BJ (cell line): ENCODE results near the gene BRI3BP. TPM values are rescaled to one million over a fixed set of nuclear protein-coding genes. Genes with fewer than 3 reads are reported as not detected.

ENCODE experiments used
- CTCF ChIA-PET: fragments of 350-600 bp; formaldehyde crosslinking; extraction: SDS; loops from one replicate; lab custom pipeline; 2021; ENCODE audit warnings: antibody characterized with exemption, inconsistent platforms; lab: Yijun Ruan, JAX
- POLR2A ChIA-PET: fragments of 300-600 bp; sonication (Branson Sonifier 250); formaldehyde crosslinking; extraction: SDS; loops from one replicate; lab custom pipeline; 2021; ENCODE audit warnings: antibody characterized with exemption; lab: Charles Lee
- DNase-seq: peaks from one replicate; pipeline ENCODE4 v3.0.0-alpha.2; 2011; ENCODE audit warnings: low read depth
- H3K27me3 ChIP-seq: 2 replicates; pipeline ENCODE4 v1.6.0; 2011; ENCODE audit warnings: low read length; ENCODE audit not compliant: control insufficient read depth, insufficient read depth
- H3K36me3 ChIP-seq: 2 replicates; pipeline ENCODE4 v1.5.1; 2011; ENCODE audit warnings: low read length; ENCODE audit not compliant: control insufficient read depth, insufficient read depth
- H3K4me3 ChIP-seq: 2 replicates; pipeline ENCODE4 v1.5.1; 2011; ENCODE audit warnings: low read depth, mild to moderate bottlenecking, control low read depth, low read length
- CTCF ChIP-seq: IDR thresholded peaks from 2 replicates; pipeline ENCODE4 v1.5.1; 2011; ENCODE audit warnings: low read depth, mild to moderate bottlenecking, control low read depth, inconsistent platforms, low read length, moderate library complexity; ENCODE audit not compliant: insufficient read depth
- polyA plus RNA-seq: library from polyadenylated mRNA; depleted of rRNA; stranded (reverse); fragments of >200 nt; gene quantifications from 2 replicates; pipeline ENCODE4 v1.2.3, GENCODE V29; 2011

Gene BRI3BP
- polyA plus RNA-seq, 1 experiment = 1.9 TPM

GRCh38 chr12:124992874-124993625 is 395 bp upstream of the BRI3BP start:
- Histone ChIP-seq H3K4me3 (peak overlapping the region; percentile 45), H3K27me3 (no peaks in the 10 kb centered on the region), H3K36me3 (no peaks in the 10 kb centered on the region)
- no peak for DNase-seq
- TF ChIP-seq CTCF = peak; percentile 24; the same call in 1 of the 2 replicates
- CTCF ChIA-PET = no interaction called here
- POLR2A ChIA-PET = no interaction called here

- H3K27me3 ChIP-seq = no peaks in the 10 kb centered on the region
- no peaks in the 10 kb centered on the region for H3K36me3 ChIP-seq
- H3K4me3 ChIP-seq = peak overlapping the region; percentile 45
- DNase-seq = no peak
- no peak for TF ChIP-seq CTCF
- ChIA-PET CTCF (no interaction called here), POLR2A (no interaction called here)
Observed at GRCh38 chr12:124994437-124994975, 1.1 kb downstream of the BRI3BP start.

GRCh38 chr12:124995200-124995961 is 1.9 kb downstream of the BRI3BP start:
- Histone ChIP-seq H3K4me3 (no peak overlapping the region), H3K36me3 (no peaks in the 10 kb centered on the region), H3K27me3 (no peaks in the 10 kb centered on the region)
- DNase-seq = no peak
- ChIA-PET CTCF (interaction anchor here (1.0 kb wide), 1 partner anchor 55 kb away, joined by 3 read pairs; no protein-coding TSS in a partner anchor), POLR2A (no interaction called here)
- TF ChIP-seq CTCF = no peak

- POLR2A ChIA-PET = no interaction called here
- no peak for TF ChIP-seq CTCF
- H3K27me3 ChIP-seq = no peaks in the 10 kb centered on the region
Observed at GRCh38 chr12:124998705-124999104, 5.3 kb downstream of the BRI3BP start.

GRCh38 chr12:125001636-125002035 is 8.2 kb downstream of the BRI3BP start:
- Histone ChIP-seq H3K36me3 (no peaks in the 10 kb centered on the region), H3K4me3 (no peak overlapping the region), H3K27me3 (no peaks in the 10 kb centered on the region)
- TF ChIP-seq CTCF = no peak
- no peak for DNase-seq
- CTCF ChIA-PET = no interaction called here
- POLR2A ChIA-PET = no interaction called here

More at GRCh38 chr12:124998705-124999104, 5.3 kb downstream of the BRI3BP start:
- Histone ChIP-seq H3K36me3 (no peaks in the 10 kb centered on the region), H3K4me3 (no peak overlapping the region)
- CTCF ChIA-PET = no interaction called here
- no peak for DNase-seq
